Head of caudate nucleus (tissue), 42 donors: ENCODE results near the gene SUN5.

ENCODE experiments used
- DNase-seq, 42 donors: peaks; one replicate each; pipeline versions ENCODE4 v3.0.0 to v3.0.0-alpha.2; 2020 to 2021; ENCODE audit warnings: mixed read lengths in 7 of 42
- intact Hi-C: fragments of 100-400 bp; cut with DNase I; formaldehyde crosslinking; loops from one replicate; pipeline ENCODE4 v1.15.0; 2022

Gene SUN5

DNA sequence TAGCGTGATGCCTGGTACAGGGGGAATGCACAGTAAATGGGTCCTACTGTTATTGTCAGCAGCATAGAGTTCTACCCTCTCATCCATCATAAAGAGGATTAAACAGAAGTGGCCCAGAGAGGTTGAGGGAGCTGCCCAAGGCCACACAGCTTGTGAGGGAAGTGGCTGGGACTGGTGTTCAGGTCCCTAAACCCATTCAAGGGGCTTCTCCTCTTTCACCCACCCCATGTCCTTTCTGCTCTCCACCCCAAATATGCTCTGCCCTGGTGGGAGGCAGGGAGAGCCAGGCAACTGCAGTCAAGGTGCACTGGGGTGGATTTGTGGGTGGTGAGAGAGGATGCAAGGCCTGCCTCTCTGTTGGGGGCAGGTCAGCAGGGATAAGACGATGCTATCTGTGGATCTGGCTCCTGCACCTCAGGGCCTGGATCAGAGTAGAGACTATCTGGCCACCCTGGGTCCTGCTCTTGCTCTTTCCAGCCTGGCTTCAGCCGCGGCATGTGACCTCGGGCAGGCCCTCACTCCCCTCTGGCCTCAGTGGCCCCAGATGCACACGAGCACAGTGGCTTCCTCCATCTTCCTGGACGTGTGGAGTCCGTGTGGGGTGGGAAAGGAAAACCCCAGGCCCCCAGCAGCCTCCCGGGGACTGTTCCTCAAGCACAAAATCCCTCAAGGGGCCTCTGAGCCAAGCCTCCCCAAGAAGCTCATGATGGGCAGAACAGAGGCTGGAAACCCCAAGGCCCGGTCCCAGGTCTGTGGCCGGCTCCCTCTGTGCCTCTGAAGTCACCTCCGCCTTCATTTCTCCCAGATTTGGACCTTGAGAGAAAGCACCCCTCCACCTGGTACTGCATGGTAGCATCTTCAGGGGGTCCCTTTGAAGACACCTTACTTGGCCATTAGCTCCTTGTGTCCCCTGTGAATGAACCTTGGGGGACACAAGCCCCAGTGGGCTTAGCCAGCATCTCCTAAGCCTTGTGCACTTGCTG lies 23.8 kb upstream of the SUN5 start:
- no peak for DNase-seq
- intact Hi-C loops, result no loop called here

- intact Hi-C loops, result no loop called here
These were observed 22.8 kb upstream of the SUN5 start for GRCh38 chr20:33026779-33027759.

DNA sequence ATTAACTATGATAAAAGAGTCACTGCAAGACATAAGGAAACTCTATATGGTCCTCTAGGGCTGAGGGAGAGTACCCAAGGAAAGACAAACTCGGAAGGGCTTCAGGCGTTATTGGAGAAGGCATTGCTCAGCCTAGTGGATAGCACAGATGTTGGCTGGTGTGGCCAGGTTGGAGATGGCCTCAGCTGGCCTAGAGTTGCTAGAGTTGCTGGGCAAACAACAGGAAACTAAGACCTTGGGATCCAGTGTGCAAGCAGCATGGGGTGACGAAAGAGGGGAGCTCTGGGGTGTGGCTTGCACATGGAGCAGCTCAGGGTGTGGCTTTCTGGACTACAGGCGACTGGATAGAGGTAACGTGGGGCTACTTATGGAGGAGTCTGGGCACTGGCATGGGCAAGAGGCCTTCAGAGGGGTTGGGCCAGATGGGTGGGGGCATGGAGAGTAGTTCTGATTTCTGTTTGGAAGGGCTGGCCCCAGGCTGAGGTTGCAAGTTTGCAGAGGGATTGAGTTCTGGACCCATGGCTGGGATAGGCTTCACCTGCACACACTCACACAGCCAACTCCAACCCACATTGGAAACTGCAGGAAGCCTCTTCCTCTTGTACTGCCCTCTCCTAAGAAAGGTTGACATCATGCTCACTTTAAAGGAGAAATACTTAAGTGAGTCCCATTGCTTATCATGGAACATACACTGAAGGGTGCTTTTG lies 22.0 kb upstream of the SUN5 start:
- no peak for DNase-seq
- intact Hi-C loops, result no loop called here

More at GRCh38 chr20:33026779-33027759, 22.8 kb upstream of the SUN5 start:
- DNase-seq, result no peak

DNA sequence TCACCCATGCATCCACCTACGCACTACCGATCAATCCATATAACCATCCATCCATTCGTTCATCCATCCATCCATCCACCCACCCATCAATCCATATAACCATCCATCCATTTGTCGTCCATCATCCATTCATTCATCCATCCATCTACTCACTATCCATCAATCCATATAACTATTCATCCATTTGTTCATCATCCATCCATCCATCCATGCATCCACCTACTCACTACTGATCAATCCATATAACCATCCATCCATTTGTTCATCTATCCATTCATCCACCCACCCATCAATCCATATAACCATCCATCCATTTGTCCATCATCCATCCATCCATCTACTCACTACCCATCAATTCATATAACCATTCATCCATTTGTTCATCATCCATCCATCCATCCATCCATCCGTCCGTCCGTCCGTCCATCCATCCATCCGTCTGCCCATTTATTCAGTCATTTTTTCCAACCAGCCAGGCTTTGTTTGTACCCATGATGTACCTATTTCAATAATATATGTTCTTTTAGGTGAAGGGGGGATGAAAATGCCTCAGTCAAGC lies 21.2 kb upstream of the SUN5 start:
- intact Hi-C loops, result no loop called here
- DNase-seq, result no peak

GRCh38 chr20:33024609-33025317 lies 20.5 kb upstream of the SUN5 start:
- intact Hi-C loops, result no loop called here
- no peak for DNase-seq

GRCh38 chr20:33024243-33024560 lies 20.0 kb upstream of the SUN5 start:
- intact Hi-C loops, result no loop called here
- no peak for DNase-seq

GRCh38 chr20:33023439-33024242 lies 19.4 kb upstream of the SUN5 start:
- no peak for DNase-seq
- intact Hi-C loops, result no loop called here

GRCh38 chr20:33022694-33023438 lies 18.6 kb upstream of the SUN5 start:
- no peak for DNase-seq
- intact Hi-C loops, result no loop called here

- intact Hi-C loops, result no loop called here
- no peak for DNase-seq
These were observed 18.1 kb upstream of the SUN5 start for GRCh38 chr20:33022289-33022688.

DNA sequence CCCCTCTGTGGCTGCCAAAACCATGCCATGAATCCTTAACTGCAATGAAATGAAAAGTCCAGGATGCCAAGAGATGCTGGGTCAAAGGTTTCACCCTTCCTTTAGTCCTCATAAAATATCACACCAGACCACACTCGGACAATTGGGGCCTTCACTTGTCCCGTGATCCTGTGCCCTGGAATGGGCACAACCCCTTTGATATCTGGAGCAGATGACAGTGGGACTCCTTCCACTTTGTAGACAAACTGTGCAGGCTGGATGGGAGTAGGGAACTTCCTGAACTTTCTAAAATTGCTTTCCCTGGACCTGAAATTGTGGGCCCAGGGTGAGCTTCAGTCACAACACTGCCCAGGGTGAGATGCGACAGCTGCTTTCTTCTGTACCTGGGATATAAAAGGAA lies 17.6 kb upstream of the SUN5 start:
- intact Hi-C loops, result no loop called here
- no peak for DNase-seq

- intact Hi-C loops, result no loop called here
- no peak for DNase-seq
These were observed 16.3 kb upstream of the SUN5 start for GRCh38 chr20:33020278-33021161.

DNA sequence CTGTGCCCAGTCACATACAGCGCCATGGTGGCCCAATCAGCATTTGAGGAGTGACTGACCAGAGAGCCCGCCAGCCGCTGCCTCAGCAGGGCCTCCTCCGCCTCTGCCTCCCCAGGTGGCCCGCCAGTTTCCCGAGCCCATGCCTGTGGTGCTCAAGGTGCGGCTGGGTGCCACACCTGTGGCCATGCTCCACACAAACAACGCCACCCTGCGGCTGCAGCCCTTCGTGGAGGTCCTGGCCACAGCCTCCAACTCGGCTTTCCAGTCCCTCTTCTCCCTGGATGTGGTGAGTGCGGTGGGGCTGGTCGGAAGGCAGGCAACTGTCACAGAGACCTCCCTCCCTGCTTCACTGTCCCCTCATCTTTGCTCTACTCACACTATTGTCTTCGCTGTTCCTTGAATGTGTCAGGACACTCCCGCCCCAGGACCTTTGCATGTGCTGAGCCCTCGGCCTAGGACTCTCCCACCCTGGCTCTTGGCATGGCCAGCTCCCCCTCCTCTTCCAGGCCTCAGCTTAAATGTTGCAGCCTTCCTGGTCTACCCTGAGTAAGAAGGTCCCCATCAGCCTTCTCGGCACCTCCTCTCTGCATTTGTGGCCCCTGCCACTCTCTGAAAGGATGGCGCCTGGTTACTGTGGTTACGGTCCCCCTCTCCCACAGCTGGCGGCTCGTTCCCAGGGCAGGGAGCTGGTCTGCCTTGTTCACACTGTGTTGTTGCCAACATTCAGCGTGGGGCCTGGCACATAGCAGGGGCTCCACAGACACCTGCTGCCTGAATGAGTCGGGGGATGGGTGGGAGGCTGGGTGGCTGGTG lies 15.4 kb upstream of the SUN5 start:
- intact Hi-C loops, result no loop called here
- no peak for DNase-seq

DNA sequence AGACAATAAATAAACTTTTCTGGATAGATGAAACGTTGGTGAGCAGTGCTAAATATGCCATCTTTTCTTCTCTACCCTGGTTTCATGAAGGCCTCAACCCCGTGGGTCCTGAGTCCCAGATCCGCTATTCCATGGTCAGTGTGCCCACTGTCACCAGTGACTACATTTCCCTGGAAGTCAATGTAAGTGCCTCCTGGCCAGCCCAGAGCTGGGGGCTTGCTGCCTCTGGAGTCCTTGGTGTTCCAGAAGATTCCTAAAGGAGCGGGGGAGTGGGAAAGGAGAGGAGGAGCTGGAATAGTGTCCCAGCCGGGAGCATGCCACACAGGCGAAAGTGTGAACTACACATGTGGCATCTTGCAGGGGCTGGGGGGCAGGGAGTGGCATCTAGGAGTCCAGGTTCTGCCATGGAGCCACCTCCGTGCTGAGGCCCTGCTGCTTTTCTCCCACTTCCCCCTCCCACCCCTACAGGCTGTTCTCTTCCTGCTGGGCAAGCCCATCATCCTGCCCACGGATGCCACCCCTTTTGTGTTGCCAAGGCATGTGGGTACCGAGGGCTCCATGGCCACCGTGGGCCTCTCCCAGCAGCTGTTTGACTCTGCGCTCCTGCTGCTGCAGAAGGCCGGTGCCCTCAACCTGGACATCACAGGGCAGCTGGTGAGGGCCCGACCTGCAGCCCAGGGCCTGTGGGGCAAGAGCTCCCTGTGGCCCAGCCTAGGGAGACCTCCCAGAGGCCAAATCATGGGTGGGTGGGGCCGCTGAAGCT lies 14.1 kb upstream of the SUN5 start:
- DNase-seq, result no peak
- intact Hi-C loops, result no loop called here

DNA sequence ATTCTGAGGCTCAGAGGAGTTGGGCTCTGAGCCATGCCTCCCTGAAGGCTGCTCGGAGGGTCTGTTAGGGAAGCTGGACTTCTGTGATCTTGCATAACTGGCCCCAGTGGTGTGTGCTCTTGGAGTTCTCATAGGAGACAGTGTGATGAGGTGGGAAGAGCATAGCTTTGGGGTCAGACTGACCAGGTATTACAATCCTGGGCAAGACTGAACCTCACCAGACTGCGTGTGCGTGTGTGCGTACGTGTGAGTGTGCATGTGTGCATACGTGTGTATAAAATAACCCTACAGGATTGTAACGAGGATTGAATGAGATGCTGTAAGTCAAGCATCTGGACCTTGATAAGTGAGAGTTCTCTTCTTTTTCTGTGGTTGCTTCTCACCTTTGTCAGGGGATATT lies 13.3 kb upstream of the SUN5 start:
- intact Hi-C loops, result no loop called here
- no peak for DNase-seq
